Karpas-422 (cell line): ENCODE data around the gene DSCAML1. TPM values are rescaled to one million over a fixed set of nuclear protein-coding genes. Genes with fewer than 3 reads are reported as not detected.

Experiments used
- DNase-seq: peaks from one replicate; pipeline ENCODE4 v3.0.0-alpha.2; 2015
- H2AFZ ChIP-seq: fragments of 200-600 bp; sonication (generic); 2 replicates; pipeline ENCODE4 v1.6.1; 2014; ENCODE audit warnings: antibody characterized with exemption, low read length, mixed read lengths
- H3K27ac ChIP-seq: fragments of 200-600 bp; sonication (generic); 2 replicates; pipeline ENCODE4 v1.5.1; 2014; ENCODE audit warnings: mild to moderate bottlenecking, low read length, moderate library complexity
- H3K27me3 ChIP-seq: fragments of 200-600 bp; sonication (generic); 2 replicates; pipeline ENCODE4 v1.6.1; 2014; ENCODE audit warnings: low read length, mixed read lengths
- H3K36me3 ChIP-seq: fragments of 200-600 bp; sonication (generic); 2 replicates; pipeline ENCODE4 v1.6.1; 2014; ENCODE audit warnings: low read length, mixed read lengths; ENCODE audit not compliant: insufficient read depth
- H3K4me1 ChIP-seq: fragments of 200-600 bp; sonication (generic); 2 replicates; pipeline ENCODE4 v1.6.1; 2014; ENCODE audit warnings: mild to moderate bottlenecking, low read length, mixed read lengths
- H3K4me2 ChIP-seq: fragments of 200-600 bp; sonication (generic); 2 replicates; pipeline ENCODE4 v1.6.1; 2014; ENCODE audit warnings: low read length, low read depth, mild to moderate bottlenecking; ENCODE audit not compliant: poor library complexity, severe bottlenecking
- H3K4me3 ChIP-seq: fragments of 200-600 bp; sonication (generic); 2 replicates; pipeline ENCODE4 v1.5.1; 2014; ENCODE audit warnings: mild to moderate bottlenecking, antibody characterized with exemption, low read length, mixed read lengths
- H3K79me2 ChIP-seq: fragments of 200-600 bp; sonication (generic); 2 replicates; pipeline ENCODE4 v1.6.1; 2014; ENCODE audit warnings: mild to moderate bottlenecking, low read length, mixed read lengths
- H3K9ac ChIP-seq: fragments of 200-600 bp; sonication (generic); 2 replicates; pipeline ENCODE4 v1.6.0; 2014; ENCODE audit warnings: low read length
- H3K9me2 ChIP-seq: fragments of 200-600 bp; sonication (generic), shearing (Covaris generic); replicated peaks from 2 replicates; pipeline ENCODE4 v1.6.0; 2014; ENCODE audit warnings: mild to moderate bottlenecking, low read length, moderate library complexity; ENCODE audit not compliant: insufficient read depth
- H3K9me3 ChIP-seq: fragments of 300-700, 200-600 bp; sonication (generic); 2 replicates; pipeline ENCODE4 v1.6.1; 2014; ENCODE audit warnings: low read length, mixed read lengths
- H4K20me1 ChIP-seq: fragments of 200-600 bp; sonication (generic); 2 replicates; pipeline ENCODE4 v1.6.1; 2014; ENCODE audit warnings: mild to moderate bottlenecking, antibody characterized with exemption, low read length, low read depth; ENCODE audit not compliant: insufficient read depth
- total RNA-seq: library from RNA; depleted of rRNA; stranded (reverse); fragments of >200 nt; shearing (Covaris generic); gene quantifications from 2 replicates; pipeline ENCODE4 v1.2.3, GENCODE V29; 2014; ENCODE audit warnings: low replicate concordance

Gene DSCAML1
- total RNA-seq, 1 experiment from 2014 or later = not detected

DNA sequence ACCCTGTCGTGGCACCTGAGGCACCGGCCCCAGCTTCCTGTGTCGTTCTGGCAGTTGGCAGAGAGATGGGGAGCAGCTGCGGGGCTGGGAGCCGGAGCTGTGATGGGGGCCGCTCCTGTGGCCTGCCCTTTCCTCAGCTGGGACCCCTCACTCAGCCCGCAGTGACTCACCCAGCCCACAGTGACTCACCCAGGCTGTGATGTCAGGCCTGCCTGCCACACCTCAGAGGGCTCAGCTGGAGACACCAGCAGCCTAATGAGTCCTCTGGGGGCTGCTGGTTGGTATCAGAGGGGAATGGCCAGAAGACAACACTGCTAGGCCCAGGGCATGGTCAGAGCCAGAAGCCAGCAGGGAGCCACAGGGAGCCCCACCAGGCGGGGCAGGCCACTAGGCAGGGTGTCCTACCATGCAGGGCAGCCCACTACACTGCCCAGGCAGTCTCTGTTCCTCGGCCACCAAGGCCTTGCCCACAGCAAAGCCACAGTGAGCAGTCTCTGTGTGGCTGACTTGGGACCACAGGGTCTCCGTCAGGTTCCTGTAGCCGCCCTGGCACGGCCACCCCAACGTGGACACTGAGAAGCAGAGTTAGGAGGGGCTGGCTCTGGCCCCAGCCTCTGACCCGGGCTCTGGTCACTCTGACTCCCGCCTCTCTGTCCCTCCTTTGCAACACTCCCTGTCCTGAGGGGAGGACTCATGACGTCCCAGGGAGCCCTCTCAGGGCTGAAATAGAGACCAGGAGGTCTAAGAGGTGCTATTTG is 31.8 kb upstream of the DSCAML1 start:
- DNase-seq = peak; percentile 60
- H4K20me1 ChIP-seq = no peaks in the 10 kb centered on the region

GRCh38 chr11:117827521-117828511 is 30.8 kb upstream of the DSCAML1 start:
- Histone ChIP-seq H3K4me2 (no peak overlapping the region), H3K79me2 (no peaks in the 10 kb centered on the region), H3K27ac (no peak overlapping the region), H3K9ac (no peak overlapping the region), H3K36me3 (no peaks in the 10 kb centered on the region), H2AFZ (no peak overlapping the region), H3K4me3 (no peak overlapping the region), H3K9me2 (no peaks in the 10 kb centered on the region), H4K20me1 (no peaks in the 10 kb centered on the region), H3K27me3 (no peaks in the 10 kb centered on the region), H3K9me3 (no peaks in the 10 kb centered on the region), H3K4me1 (peaks cover 11% of the 10 kb centered on the region)
- DNase-seq = no peak

More for the DNA sequence above, 31.8 kb upstream of the DSCAML1 start:
- Histone ChIP-seq H3K27me3 (no peaks in the 10 kb centered on the region), H3K4me1 (peaks cover 15% of the 10 kb centered on the region), H3K4me3 (no peak overlapping the region), H3K9me2 (no peaks in the 10 kb centered on the region), H3K27ac (no peak overlapping the region), H3K36me3 (no peaks in the 10 kb centered on the region), H3K9me3 (no peaks in the 10 kb centered on the region), H3K4me2 (no peak overlapping the region), H3K9ac (no peak overlapping the region), H2AFZ (no peak overlapping the region), H3K79me2 (no peaks in the 10 kb centered on the region)

- H3K36me3 ChIP-seq = no peaks in the 10 kb centered on the region
- H3K27me3 ChIP-seq = no peaks in the 10 kb centered on the region
- no peak overlapping the region for H3K27ac ChIP-seq
- no peaks in the 10 kb centered on the region for H3K9me3 ChIP-seq
- H3K79me2 ChIP-seq = no peaks in the 10 kb centered on the region
- no peak overlapping the region for H3K4me3 ChIP-seq
- no peaks in the 10 kb centered on the region for H4K20me1 ChIP-seq
- no peaks in the 10 kb centered on the region for H3K9me2 ChIP-seq
- H3K4me2 ChIP-seq = no peak overlapping the region
- no peak for DNase-seq
- H2AFZ ChIP-seq = no peak overlapping the region
- H3K4me1 ChIP-seq = peaks cover 11% of the 10 kb centered on the region
- H3K9ac ChIP-seq = no peak overlapping the region
These were observed 29.8 kb upstream of the DSCAML1 start for GRCh38 chr11:117826832-117827231.

- Histone ChIP-seq H4K20me1 (no peaks in the 10 kb centered on the region), H3K9ac (no peak overlapping the region), H3K36me3 (no peaks in the 10 kb centered on the region), H3K79me2 (no peaks in the 10 kb centered on the region), H3K27ac (no peak overlapping the region), H3K9me2 (no peaks in the 10 kb centered on the region), H2AFZ (no peak overlapping the region), H3K9me3 (no peaks in the 10 kb centered on the region), H3K27me3 (no peaks in the 10 kb centered on the region), H3K4me1 (peaks cover 11% of the 10 kb centered on the region), H3K4me3 (no peak overlapping the region), H3K4me2 (no peak overlapping the region)
- no peak for DNase-seq
These were observed 29.2 kb upstream of the DSCAML1 start for GRCh38 chr11:117826190-117826570.

GRCh38 chr11:117825538-117826189 is 28.6 kb upstream of the DSCAML1 start:
- H3K27me3 ChIP-seq = no peaks in the 10 kb centered on the region
- H3K4me1 ChIP-seq = peaks cover 11% of the 10 kb centered on the region
- no peaks in the 10 kb centered on the region for H3K36me3 ChIP-seq
- H3K9me2 ChIP-seq = no peaks in the 10 kb centered on the region
- H3K4me2 ChIP-seq = no peak overlapping the region
- no peak overlapping the region for H3K9ac ChIP-seq
- H3K9me3 ChIP-seq = no peaks in the 10 kb centered on the region
- no peaks in the 10 kb centered on the region for H4K20me1 ChIP-seq
- H3K27ac ChIP-seq = no peak overlapping the region
- no peak overlapping the region for H2AFZ ChIP-seq
- no peak for DNase-seq
- H3K79me2 ChIP-seq = no peaks in the 10 kb centered on the region
- H3K4me3 ChIP-seq = no peak overlapping the region

- Histone ChIP-seq H3K27ac (no peak within 1 kb of the TSS), H3K9me2 (no peaks in the 10 kb centered on the region), H3K4me2 (no peak within 1 kb of the TSS), H3K4me1 (peaks cover 11% of the 10 kb centered on the region), H3K9me3 (no peaks in the 10 kb centered on the region), H2AFZ (no peak within 1 kb of the TSS), H3K4me3 (no peak within 1 kb of the TSS), H3K27me3 (no peaks in the 10 kb centered on the region), H3K79me2 (no peaks in the 10 kb centered on the region), H3K36me3 (no peaks in the 10 kb centered on the region), H3K9ac (no peak within 1 kb of the TSS), H4K20me1 (no peaks in the 10 kb centered on the region)
- no peak for DNase-seq
These were observed 27.8 kb upstream of the DSCAML1 start, which contains the start of gene FXYD2 for GRCh38 chr11:117824571-117825537. Gene FXYD2, minus strand, starts transcription at chr11:117824744. Its CDS starts 66 bp downstream, at chr11:117824678.

GRCh38 chr11:117823946-117824420 is 27.0 kb upstream of the DSCAML1 start:
- H3K9me2 ChIP-seq = no peaks in the 10 kb centered on the region
- H3K9ac ChIP-seq = no peak overlapping the region
- no peak overlapping the region for H2AFZ ChIP-seq
- no peak for DNase-seq
- no peaks in the 10 kb centered on the region for H3K27me3 ChIP-seq
- peaks cover 10% of the 10 kb centered on the region for H3K4me1 ChIP-seq
- no peaks in the 10 kb centered on the region for H3K9me3 ChIP-seq
- no peaks in the 10 kb centered on the region for H3K36me3 ChIP-seq
- H3K27ac ChIP-seq = no peak overlapping the region
- no peaks in the 10 kb centered on the region for H3K79me2 ChIP-seq
- H3K4me3 ChIP-seq = no peak overlapping the region
- H4K20me1 ChIP-seq = no peaks in the 10 kb centered on the region
- H3K4me2 ChIP-seq = no peak overlapping the region
